ENCODE data around the gene ARHGAP15. TPM values are rescaled to one million over a fixed set of nuclear protein-coding genes. Genes with fewer than 3 reads are reported as not detected.
A peak's percentile ranks its signal among the peaks of the same experiment; 100 is the strongest.

Gene ARHGAP15
- total RNA-seq, 4 donors from 2014 or later, result 1.7 to 16.8 (median 3.7) TPM

- intact Hi-C loops (cut with DNase I), result no loop called here
- H3K36me3 ChIP-seq, result no peaks in the 10 kb centered on the region
- no peaks in the 10 kb centered on the region for H3K27me3 ChIP-seq
- 50 to 55% methylated on average over 6 of the region's 6 CpGs for WGBS, 2 donors
- H3K27ac ChIP-seq, result peak overlapping the region in 2 of 4 donors; percentile 2 to 38
- no peaks in the 10 kb centered on the region for H3K9me3 ChIP-seq
- H3K4me1 ChIP-seq, result peaks cover 0 to 3% (median 0%) of the 10 kb centered on the region in 3 donors
- peak overlapping the region in 1 of 4 donors; percentile 32 for H3K4me3 ChIP-seq
- DNase-seq, result no peak
- TF ChIP-seq POLR2A (IDR thresholded peaks at IDR 0.05) (no peak), CTCF (IDR thresholded peaks at IDR 0.05) (no peak)
These were observed 556.3 kb downstream of the ARHGAP15 start for GRCh38 chr2:143685421-143686078.

GRCh38 chr2:143686585-143687164, 557.5 kb downstream of the ARHGAP15 start:
- Histone ChIP-seq H3K9me3 (no peaks in the 10 kb centered on the region), H3K4me3 (no peak overlapping the region), H3K36me3 (no peaks in the 10 kb centered on the region), H3K27me3 (no peaks in the 10 kb centered on the region), H3K4me1 (peaks cover 0 to 3% (median 0%) of the 10 kb centered on the region in 3 donors), H3K27ac (no peak overlapping the region)
- no peak for DNase-seq
- intact Hi-C loops (cut with DNase I), result no loop called here
- no peak for TF ChIP-seq POLR2A (IDR thresholded peaks at IDR 0.05)
- peak in 4 of 6 experiments; percentile 35 to 55 (median 41) for TF ChIP-seq CTCF (IDR thresholded peaks at IDR 0.05)
- 48 to 58% methylated on average over 5 of the region's 5 CpGs for WGBS, 2 donors

GRCh38 chr2:143688248-143688647, 559.0 kb downstream of the ARHGAP15 start:
- no peaks in the 10 kb centered on the region for H3K36me3 ChIP-seq
- intact Hi-C loops (cut with DNase I), result no loop called here
- TF ChIP-seq CTCF (IDR thresholded peaks at IDR 0.05), result no peak
- no peak for TF ChIP-seq POLR2A (IDR thresholded peaks at IDR 0.05)
- no peak overlapping the region for H3K4me3 ChIP-seq
- H3K9me3 ChIP-seq, result no peaks in the 10 kb centered on the region
- peaks cover 0 to 3% (median 0%) of the 10 kb centered on the region in 3 donors for H3K4me1 ChIP-seq
- no peaks in the 10 kb centered on the region for H3K27me3 ChIP-seq
- 78% methylated on average over 2 of the region's 2 CpGs for WGBS, 2 donors
- no peak for DNase-seq
- no peak overlapping the region for H3K27ac ChIP-seq

- Histone ChIP-seq H3K4me1 (peaks cover 0 to 3% (median 0%) of the 10 kb centered on the region in 3 donors), H3K9me3 (no peaks in the 10 kb centered on the region), H3K27ac (no peak overlapping the region), H3K36me3 (no peaks in the 10 kb centered on the region), H3K4me3 (no peak overlapping the region), H3K27me3 (no peaks in the 10 kb centered on the region)
- 78 to 79% methylated on average over 2 of the region's 2 CpGs for WGBS, 2 donors
- no peak for TF ChIP-seq POLR2A (IDR thresholded peaks at IDR 0.05)
- TF ChIP-seq CTCF (IDR thresholded peaks at IDR 0.05), result no peak
- intact Hi-C loops (cut with DNase I), result no loop called here
- no peak for DNase-seq
These were observed 559.6 kb downstream of the ARHGAP15 start for GRCh38 chr2:143688815-143689214.

- WGBS, 2 donors, result 50 to 77% methylated on average over 1 of the region's 1 CpG
- no peaks in the 10 kb centered on the region for H3K9me3 ChIP-seq
- H3K4me3 ChIP-seq, result no peak overlapping the region
- no peaks in the 10 kb centered on the region for H3K36me3 ChIP-seq
- no peaks in the 10 kb centered on the region for H3K27me3 ChIP-seq
- no peak for DNase-seq
- H3K27ac ChIP-seq, result no peak overlapping the region
- intact Hi-C loops (cut with DNase I), result no loop called here
- H3K4me1 ChIP-seq, result peaks cover 0 to 3% (median 0%) of the 10 kb centered on the region in 3 donors
- TF ChIP-seq CTCF (IDR thresholded peaks at IDR 0.05) (no peak), POLR2A (IDR thresholded peaks at IDR 0.05) (no peak)
These were observed 560.3 kb downstream of the ARHGAP15 start for GRCh38 chr2:143689541-143689940.

Data from esophagus squamous epithelium (tissue), 5 donors.